HepG2 (cell line): ENCODE data around the gene UBE2S. TPM values are rescaled to one million over a fixed set of nuclear protein-coding genes. Genes with fewer than 3 reads are reported as not detected.

Experiments used
- ATAC-seq: fragments of 200-7000 bp; cut with Tn5 transposase; 3 replicates; pipeline ENCODE4 v1.9.1; 2020; ENCODE audit warnings: mild to moderate bottlenecking, moderate library complexity
- BruUV-seq: library from RNA; stranded (reverse); fragments of 400-500 nt; replicated peaks from 2 replicates; lab custom pipeline; 2021; lab: Mats Ljungman, UMichigan
- CTCF ChIA-PET: fragments of 300-600 bp; formaldehyde crosslinking; extraction: SDS; loops from one replicate; lab custom pipeline; 2021; ENCODE audit warnings: low total read pairs, inconsistent platforms, low intra/inter-chr PET ratio; lab: Yijun Ruan, JAX
- POLR2A ChIA-PET: fragments of 350-600 bp; sonication (Branson Sonifier 250); formaldehyde crosslinking; loops from one replicate; lab custom pipeline; 2020; ENCODE audit warnings: antibody characterized with exemption, inconsistent platforms; lab: Yijun Ruan, JAX
- DNase-seq: peaks from one replicate; pipeline ENCODE4 v3.0.0-alpha.2; 2015; ENCODE audit warnings: low spot score
- FAIRE-seq: peaks from 3 replicates; lab custom pipeline; 2011; peaks lifted over from hg19 to GRCh38; lab: Jason Lieb, UNC
- H2AFZ ChIP-seq: one replicate; pipeline ENCODE4 v1.6.1; 2011; ENCODE audit warnings: low read length, inconsistent platforms
- H3K27ac ChIP-seq: fragments of 300-600 bp; 3 replicates; pipeline ENCODE4 v1.8.0; 2011; ENCODE audit warnings: mixed run types, mild to moderate bottlenecking, mixed read lengths, low read length, inconsistent platforms; ENCODE audit not compliant: insufficient read depth; ENCODE audit errors: extremely low read length
- H3K27me3 ChIP-seq, 2 experiments: fragments of 200-600 bp in 1 of 2; 2 replicates in 1 of 2; 3 replicates in 1 of 2; pipeline versions ENCODE4 v1.6.0 to v1.8.0; 2011; ENCODE audit warnings: low read length in 2 of 2, mild to moderate bottlenecking in 2 of 2, moderate library complexity in 2 of 2, inconsistent platforms in 1 of 2; ENCODE audit not compliant: insufficient read depth in 2 of 2, control insufficient read depth in 1 of 2
- H3K36me3 ChIP-seq, 2 experiments: fragments of 200-600 bp in 1 of 2; replicated peaks in 1 of 2; 2 replicates in 1 of 2; 3 replicates in 1 of 2; pipeline versions ENCODE4 v1.5.1 to v1.8.0; 2011; ENCODE audit warnings: low read length in 2 of 2, inconsistent platforms in 1 of 2; ENCODE audit not compliant: insufficient read depth in 2 of 2, control insufficient read depth in 1 of 2
- H3K4me1 ChIP-seq: 2 replicates; pipeline ENCODE4 v1.5.1; 2012; ENCODE audit warnings: low read length, inconsistent platforms; ENCODE audit not compliant: insufficient read depth
- H3K4me2 ChIP-seq: 2 replicates; pipeline ENCODE4 v1.6.0; 2011; ENCODE audit warnings: low read depth, low read length, inconsistent platforms
- H3K4me3 ChIP-seq, 3 experiments: fragments of 200-600 bp in 1 of 3; sonication (generic), shearing (Covaris generic) in 1 of 3; replicated peaks in 1 of 3; 2 replicates each; pipeline ENCODE4 v1.5.1; 2011 to 2016; ENCODE audit warnings: low read length in 3 of 3, inconsistent platforms in 2 of 3, low read depth in 2 of 3, mild to moderate bottlenecking in 2 of 3, control low read depth in 1 of 3, mixed read lengths in 1 of 3; ENCODE audit not compliant: insufficient read depth in 1 of 3
- H3K79me2 ChIP-seq: one replicate; pipeline ENCODE4 v1.6.1; 2011; ENCODE audit warnings: low read length, inconsistent platforms; ENCODE audit not compliant: insufficient read depth
- H3K9ac ChIP-seq: 2 replicates; pipeline ENCODE4 v1.6.0; 2011; ENCODE audit warnings: mild to moderate bottlenecking, low read depth, low read length, inconsistent platforms; ENCODE audit not compliant: insufficient read depth
- H3K9me3 ChIP-seq: 2 replicates; pipeline ENCODE4 v1.5.1; 2012; ENCODE audit warnings: mild to moderate bottlenecking, low read length
- H4K20me1 ChIP-seq: 2 replicates; pipeline ENCODE4 v1.6.0; 2011; ENCODE audit warnings: inconsistent platforms, mild to moderate bottlenecking, low read length, moderate library complexity; ENCODE audit not compliant: insufficient read depth
- CEBPB ChIP-seq: IDR thresholded peaks from 2 replicates; pipeline ENCODE4 v1.6.1; 2011; ENCODE audit warnings: low read depth, low read length, improper control_type of control experiment, borderline replicate concordance
- CEBPG ChIP-seq: IDR thresholded peaks from 2 replicates; pipeline ENCODE4 v1.6.1; 2016
- RARA ChIP-seq: IDR thresholded peaks from 2 replicates; pipeline ENCODE4 v1.6.1; 2016; ENCODE audit warnings: missing genetic modification reagents, missing compliant biosample characterization
- SSRP1 ChIP-seq: IDR thresholded peaks from 2 replicates; pipeline ENCODE4 v1.6.1; 2016; ENCODE audit warnings: control low read depth
- ZMYM3 ChIP-seq: sonication (generic); formaldehyde crosslinking; IDR thresholded peaks from 2 replicates; pipeline ENCODE4 v1.5.1; 2020; ENCODE audit warnings: mild to moderate bottlenecking, missing genetic modification reagents
- ZNF121 ChIP-seq: sonication (generic); formaldehyde crosslinking; IDR thresholded peaks from 2 replicates; pipeline ENCODE4 v1.5.0; 2020; ENCODE audit warnings: mild to moderate bottlenecking, missing genetic modification reagents
- ZNF20 ChIP-seq: sonication (generic); formaldehyde crosslinking; IDR thresholded peaks from 2 replicates; pipeline ENCODE4 v1.4.0; 2020; ENCODE audit warnings: mild to moderate bottlenecking, moderate library complexity, missing genetic modification reagents
- ZNF496 ChIP-seq: sonication (generic); formaldehyde crosslinking; IDR thresholded peaks from 2 replicates; pipeline ENCODE4 v1.8.1; 2023; ENCODE audit warnings: mild to moderate bottlenecking, moderate library complexity, missing genetic modification reagents; ENCODE audit not compliant: insufficient replicate concordance
- ZNF589 ChIP-seq: sonication (generic); formaldehyde crosslinking; conservative IDR thresholded peaks from 2 replicates; pipeline ENCODE4 v1.8.0; 2022; ENCODE audit warnings: mild to moderate bottlenecking, moderate library complexity, missing genetic modification reagents
- ZNF7 ChIP-seq: IDR thresholded peaks from 2 replicates; pipeline ENCODE4 v1.6.1; 2016; ENCODE audit warnings: missing biosample characterization, missing genetic modification reagents
- WGBS: methylation state at CpG from one replicate; pipeline ENCODE4 v1.1.6; 2017; ENCODE audit warnings: low lambda C conversion rate; 5-methylcytosine and 5-hydroxymethylcytosine counted together
- in situ Hi-C: cut with HindIII; loops from 2 replicates; pipeline ENCODE4 v1.10.0; 2017; ENCODE audit warnings: low pct_unique_long_range_greater_than_20kb; ENCODE audit not compliant: extremely low pct_ligation_motif_present
- intact Hi-C: fragments of 100-400 bp; cut with micrococcal nuclease; formaldehyde crosslinking; loops from one replicate; pipeline ENCODE4 v1.10.0; 2022; ENCODE audit not compliant: unreplicated experiment
- polyA plus RNA-seq, 8 experiments: library from polyadenylated mRNA; depleted of rRNA in 3 of 8; stranded (reverse) in 7 of 8; unstranded in 1 of 8; fragments of >200 nt; fragmentation: Illumina TruSeq in 4 of 8; extraction: Trizol in 4 of 8; gene quantifications; 2 replicates each; pipeline versions ENCODE4 v1.2.1 to v1.2.3, GENCODE V29; 2011 to 2016; ENCODE audit warnings: low read depth in 4 of 8, missing spikeins in 1 of 8, mixed read lengths in 1 of 8; ENCODE audit not compliant: insufficient read depth in 1 of 8
- total RNA-seq, 5 experiments: library from RNA; depleted of rRNA; stranded (reverse); fragments of >200 nt; fragmentation: Illumina TruSeq; extraction: Trizol; gene quantifications; 2 replicates each; pipeline ENCODE4 v1.2.3, GENCODE V29; 2016; ENCODE audit warnings: low read depth in 1 of 5

Gene UBE2S
- total and polyA plus RNA-seq, 2 of the 13 experiments (the other 11 are each of a cell fraction or from before 2014, with no cell fraction given), result 32.2 to 39.3 TPM

DNA sequence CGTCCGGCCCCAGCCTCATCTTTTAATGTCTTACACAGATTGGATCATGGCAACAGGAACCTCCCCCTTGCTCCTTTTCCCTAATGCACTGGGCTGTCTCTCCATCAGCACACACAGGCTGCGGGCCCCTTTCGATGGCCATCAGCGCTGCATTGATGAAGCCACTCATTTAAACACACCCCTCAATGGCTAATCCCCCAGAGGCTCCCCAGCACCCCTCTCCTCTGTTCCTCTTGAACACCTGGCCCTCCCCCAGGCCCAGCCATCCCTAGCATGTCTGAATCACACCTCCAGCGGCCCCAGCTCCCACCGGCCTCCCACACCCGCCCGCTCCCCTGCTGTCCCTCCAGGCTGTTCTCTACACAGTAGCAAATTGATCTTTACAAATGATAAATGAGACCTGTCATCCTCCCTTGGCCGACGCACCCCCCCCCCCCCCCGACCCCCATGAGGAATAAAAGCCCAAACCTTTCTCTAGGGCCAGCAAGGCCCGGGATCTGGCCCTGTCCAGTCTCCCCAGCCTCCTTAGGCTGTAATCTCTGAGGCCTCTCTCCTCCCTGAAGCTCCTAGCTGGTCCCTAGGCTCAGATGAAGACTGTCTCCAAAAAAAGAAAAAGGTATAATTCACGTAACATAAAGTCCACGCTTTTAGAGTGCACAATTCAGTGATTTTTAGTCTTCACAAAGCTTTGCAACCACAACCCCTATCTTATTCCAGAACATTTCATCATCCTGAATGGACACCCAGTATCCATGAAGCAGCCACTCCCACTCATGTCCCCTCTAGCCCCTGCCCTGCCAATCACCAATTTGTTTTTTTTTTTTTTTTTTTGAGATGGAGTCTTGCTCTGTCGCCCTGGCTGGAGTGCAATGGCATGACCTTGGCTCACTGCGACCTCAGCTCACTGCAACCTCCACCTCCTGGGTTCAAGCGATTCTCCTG is 14.5 kb downstream of the UBE2S start:
- Histone ChIP-seq H3K4me2 (no peak overlapping the region), H3K9ac (no peak overlapping the region), H2AFZ (no peak overlapping the region), H4K20me1 (peaks cover 25% of the 10 kb centered on the region), H3K4me3 (no peak overlapping the region), H3K9me3 (no peaks in the 10 kb centered on the region), H3K27me3 (no peaks in the 10 kb centered on the region), H3K27ac (no peak overlapping the region), H3K4me1 (peaks cover 42% of the 10 kb centered on the region), H3K36me3 (peaks cover 12 to 20% of the 10 kb centered on the region in 2 experiments), H3K79me2 (peaks cover 4% of the 10 kb centered on the region)
- BruUV-seq, result no TSS peak
- CTCF ChIA-PET, result no interaction called here
- 84% methylated on average over 18 of the region's 18 CpGs for WGBS
- FAIRE-seq, result no peak
- intact Hi-C loops, result no loop called here
- ATAC-seq, result peak; percentile 27
- POLR2A ChIA-PET, result interaction anchor here (0.7 to 9.7 kb wide), 4 partner anchors 14 to 232 kb away, joined by 3 to 62 read pairs (median 4); partner anchors contain the start of genes KMT5C and UBE2S
- in situ Hi-C loops, result no loop called here
- TF ChIP-seq ZNF20 (CRISPR knock-in tag) (no peak), SSRP1 (CRISPR knock-in tag) (no peak), ZNF496 (CRISPR knock-in tag) (no peak), ZNF121 (CRISPR knock-in tag) (peak; percentile 33; the same call in 1 of the 2 replicates)
- no peak for DNase-seq

DNA sequence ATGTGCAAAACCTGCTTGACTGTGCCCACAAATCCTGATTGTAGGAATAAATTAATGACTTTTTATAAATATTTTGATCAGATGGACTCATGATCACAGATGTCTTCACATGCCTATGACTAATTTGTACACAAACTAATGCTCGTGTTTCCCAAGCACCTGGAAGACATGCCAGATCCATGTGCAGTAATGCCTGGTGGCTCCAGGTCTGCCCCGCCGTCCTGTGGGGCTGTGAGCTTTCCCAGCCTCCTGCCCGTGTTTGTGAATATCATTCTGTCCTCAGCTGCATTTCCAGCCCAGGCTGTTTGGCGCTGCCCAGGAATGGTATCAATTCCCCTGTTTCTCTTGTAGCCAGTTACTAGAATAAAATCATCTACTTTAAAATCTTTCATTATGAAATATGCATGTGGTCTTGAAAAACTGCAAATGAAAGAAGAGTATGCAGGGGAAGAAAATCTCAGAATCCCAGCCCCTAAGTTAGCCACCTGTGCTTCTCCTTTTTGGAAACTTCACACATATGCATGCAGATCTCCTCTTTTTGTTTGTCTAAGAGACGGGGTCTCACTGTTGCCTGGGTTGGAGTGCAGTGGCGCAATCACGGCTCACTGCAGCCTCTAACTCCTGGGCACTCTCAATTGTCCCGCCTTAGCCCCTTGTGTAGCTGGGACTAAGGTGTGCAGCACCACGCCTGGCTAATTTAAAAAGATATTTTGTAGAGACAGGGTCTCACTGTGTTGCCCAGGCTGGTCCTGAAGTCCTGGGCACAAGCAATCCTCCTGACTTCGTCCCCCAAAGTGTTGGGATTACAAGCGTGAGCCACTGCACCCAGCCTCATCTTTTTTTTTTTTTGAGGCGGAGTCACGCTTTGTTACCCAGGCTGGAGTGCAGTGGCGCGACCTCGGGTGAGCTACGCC is 15.6 kb downstream of the UBE2S start:
- intact Hi-C loops (no loop called here), in situ Hi-C loops (no loop called here)
- Histone ChIP-seq H3K79me2 (peaks cover 15% of the 10 kb centered on the region), H3K9ac (no peak overlapping the region), H4K20me1 (peaks cover 36% of the 10 kb centered on the region), H3K27me3 (no peaks in the 10 kb centered on the region), H3K4me3 (no peak overlapping the region), H2AFZ (no peak overlapping the region), H3K4me2 (no peak overlapping the region), H3K9me3 (no peaks in the 10 kb centered on the region), H3K27ac (peak overlapping the region; percentile 22), H3K4me1 (peaks cover 53% of the 10 kb centered on the region), H3K36me3 (peaks cover 16 to 31% of the 10 kb centered on the region in 2 experiments)
- TF ChIP-seq ZMYM3 (CRISPR knock-in tag) (0 out of 2 replicates have a peak, but pooled peaks have one; percentile 2), ZNF589 (CRISPR knock-in tag) (no peak), ZNF7 (no peak), ZNF121 (CRISPR knock-in tag) (0 out of 2 replicates have a peak, but pooled peaks have one; percentile 31), RARA (CRISPR knock-in tag) (no peak), CEBPB (peak; percentile 54; the same call in 1 of the 2 replicates), CEBPG (peak; percentile 31; the same call in 1 of the 2 replicates)
- WGBS, result 82% methylated on average over 18 of the region's 18 CpGs
- CTCF ChIA-PET, result no interaction called here
- DNase-seq (no peak), FAIRE-seq (no peak), ATAC-seq (no peak)
- BruUV-seq, result no TSS peak
- POLR2A ChIA-PET, result interaction anchor here (1.3 to 9.7 kb wide), 2 partner anchors 15 to 53 kb away, joined by 3 to 62 read pairs; partner anchors contain the start of gene UBE2S
